Measurements from ENCODE around the gene SFMBT2.
"Not testable (repeated sequence)": the region's sequence is repeated elsewhere in the genome, so short reads cannot be mapped to it uniquely, and the experiment has no call there.

Gene SFMBT2

DNA sequence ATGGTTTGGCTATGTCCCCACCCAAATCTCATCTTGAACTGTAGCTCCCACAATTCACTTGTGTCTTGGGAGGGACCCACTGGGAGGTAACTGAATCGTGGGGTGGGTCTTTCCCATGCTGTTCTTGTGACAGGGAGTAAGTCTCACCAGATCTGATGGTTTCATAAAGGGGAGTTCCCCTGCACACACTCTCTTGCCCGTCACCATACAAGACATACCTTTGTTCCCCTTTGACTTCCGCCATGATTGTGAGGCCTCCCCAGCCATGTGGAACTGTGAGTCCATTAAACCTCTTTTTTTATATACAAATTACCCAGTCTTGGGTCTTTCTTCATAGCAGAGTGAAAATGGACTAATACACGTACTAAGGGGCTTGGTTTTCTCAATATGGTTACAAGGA, 106.7 kb downstream of the SFMBT2 start:
- H3K4me3 ChIP-seq (ENCODE audit: low read depth, low read length) = no peak overlapping the region
- ChIA-PET CTCF (no interaction called here), POLR2A (no interaction called here)
- no peak for DNase-seq (ENCODE audit: low read depth, low spot score)
- TF ChIP-seq, protein P1, sequence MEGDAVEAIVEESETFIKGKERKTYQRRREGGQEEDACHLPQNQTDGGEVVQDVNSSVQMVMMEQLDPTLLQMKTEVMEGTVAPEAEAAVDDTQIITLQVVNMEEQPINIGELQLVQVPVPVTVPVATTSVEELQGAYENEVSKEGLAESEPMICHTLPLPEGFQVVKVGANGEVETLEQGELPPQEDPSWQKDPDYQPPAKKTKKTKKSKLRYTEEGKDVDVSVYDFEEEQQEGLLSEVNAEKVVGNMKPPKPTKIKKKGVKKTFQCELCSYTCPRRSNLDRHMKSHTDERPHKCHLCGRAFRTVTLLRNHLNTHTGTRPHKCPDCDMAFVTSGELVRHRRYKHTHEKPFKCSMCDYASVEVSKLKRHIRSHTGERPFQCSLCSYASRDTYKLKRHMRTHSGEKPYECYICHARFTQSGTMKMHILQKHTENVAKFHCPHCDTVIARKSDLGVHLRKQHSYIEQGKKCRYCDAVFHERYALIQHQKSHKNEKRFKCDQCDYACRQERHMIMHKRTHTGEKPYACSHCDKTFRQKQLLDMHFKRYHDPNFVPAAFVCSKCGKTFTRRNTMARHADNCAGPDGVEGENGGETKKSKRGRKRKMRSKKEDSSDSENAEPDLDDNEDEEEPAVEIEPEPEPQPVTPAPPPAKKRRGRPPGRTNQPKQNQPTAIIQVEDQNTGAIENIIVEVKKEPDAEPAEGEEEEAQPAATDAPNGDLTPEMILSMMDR (IDR thresholded peaks at IDR 0.05; ENCODE audit: insufficient read depth, low read length, missing control alignments) = no peak

DNA sequence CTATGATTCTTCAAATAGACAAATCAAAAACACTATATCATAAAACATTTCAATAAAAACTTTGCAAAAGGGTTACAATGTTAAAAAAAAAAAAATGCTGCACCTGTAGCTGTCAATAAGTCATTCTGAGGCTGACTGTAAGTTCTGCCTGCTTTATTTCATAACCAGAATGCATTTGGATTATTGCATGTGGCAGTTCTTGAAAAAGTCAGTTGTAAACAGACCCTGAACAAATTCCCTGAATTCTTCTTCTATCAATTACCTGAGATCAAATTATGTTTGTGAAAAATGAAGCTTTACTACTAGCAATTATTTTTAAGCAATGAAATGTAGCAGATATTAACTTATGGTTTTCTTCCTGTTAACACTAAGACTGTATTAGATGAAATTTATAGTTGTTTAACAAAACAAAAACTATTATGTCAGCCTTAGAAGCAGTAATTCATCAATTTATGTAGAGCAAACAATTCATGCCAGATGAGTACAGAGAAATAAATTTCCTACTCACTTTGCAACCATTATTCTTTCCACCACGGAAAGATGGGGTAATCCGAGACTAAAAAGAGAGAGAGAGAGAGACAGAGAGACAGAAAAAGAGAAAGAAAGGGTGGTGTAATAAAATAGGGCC, 107.8 kb downstream of the SFMBT2 start:
- TF ChIP-seq, protein P1 (IDR thresholded peaks at IDR 0.05; ENCODE audit: insufficient read depth, low read length, missing control alignments) = no peak
- POLR2A ChIA-PET = no interaction called here
- CTCF ChIA-PET = no interaction called here
- no peak for DNase-seq (ENCODE audit: low read depth, low spot score)
- H3K4me3 ChIP-seq (ENCODE audit: low read depth, low read length) = no peak overlapping the region

DNA sequence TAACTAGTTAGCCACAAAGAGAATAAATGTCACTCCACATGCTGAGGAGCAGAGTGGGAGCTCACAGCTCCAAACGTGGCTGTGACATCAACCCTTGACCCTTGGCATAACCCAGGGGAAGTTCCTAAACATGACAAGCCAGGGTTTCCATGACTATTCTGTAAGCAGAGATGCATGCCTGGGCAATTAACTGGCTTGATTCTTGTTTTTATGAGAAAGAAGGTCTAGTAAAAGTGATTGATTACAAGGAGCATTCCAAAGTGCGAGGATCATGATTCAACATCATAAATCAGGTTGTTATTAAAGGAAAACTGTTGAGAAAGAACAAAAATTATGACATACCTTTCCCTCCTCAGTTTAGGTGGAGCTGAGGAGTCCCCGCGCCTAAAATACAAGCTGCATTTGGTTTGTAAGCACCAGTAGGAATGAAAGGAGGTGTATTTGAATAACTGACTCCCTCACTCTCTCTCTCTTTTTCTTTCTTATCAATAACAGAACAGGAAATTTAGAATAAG, 108.4 kb downstream of the SFMBT2 start:
- CTCF ChIA-PET = no interaction called here
- POLR2A ChIA-PET = no interaction called here
- TF ChIP-seq, protein P1 (IDR thresholded peaks at IDR 0.05; ENCODE audit: insufficient read depth, low read length, missing control alignments) = no peak
- no peak overlapping the region for H3K4me3 ChIP-seq (ENCODE audit: low read depth, low read length)
- no peak for DNase-seq (ENCODE audit: low read depth, low spot score)

DNA sequence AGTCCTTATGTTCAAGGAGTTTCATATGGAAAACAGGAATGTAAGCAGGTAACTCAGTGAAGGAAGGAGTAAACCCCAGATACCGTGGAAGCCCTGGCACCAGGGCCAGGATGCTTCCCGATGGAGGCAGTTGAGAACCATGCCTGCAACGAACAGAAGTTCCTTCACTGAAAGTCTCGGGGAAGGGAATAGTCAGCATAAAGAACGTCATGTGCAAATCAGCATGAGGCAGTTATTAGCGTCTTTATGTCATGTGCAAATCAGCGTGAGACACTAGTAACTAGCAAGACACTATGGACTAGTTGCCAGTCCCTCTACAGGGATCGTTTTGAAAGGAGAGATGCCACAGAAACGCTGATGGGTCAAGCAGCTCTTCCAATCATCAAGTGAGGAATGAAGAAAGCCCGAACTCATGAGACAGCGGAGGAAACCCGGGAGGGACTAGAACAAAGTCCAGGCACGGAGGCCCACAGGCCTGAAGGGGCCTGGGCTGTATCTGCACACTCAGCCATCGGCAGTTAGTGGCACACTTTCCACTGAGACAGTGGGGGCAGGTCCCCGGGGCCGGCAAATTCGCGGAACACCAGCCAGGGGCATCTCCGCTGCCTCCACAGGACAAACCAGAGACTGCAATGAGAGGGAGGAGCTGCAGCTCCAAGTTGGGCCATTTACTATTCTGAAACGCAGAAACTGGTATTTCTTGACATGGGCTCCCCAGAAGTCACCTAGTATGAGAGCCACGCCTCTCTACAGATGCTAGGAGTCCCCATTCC, 109.6 kb downstream of the SFMBT2 start:
- POLR2A ChIA-PET = no interaction called here
- CTCF ChIA-PET = no interaction called here
- H3K4me3 ChIP-seq (ENCODE audit: low read depth, low read length) = no peak overlapping the region
- TF ChIP-seq, protein P1 (IDR thresholded peaks at IDR 0.05; ENCODE audit: insufficient read depth, low read length, missing control alignments) = no peak
- DNase-seq (ENCODE audit: low read depth, low spot score) = no peak

DNA sequence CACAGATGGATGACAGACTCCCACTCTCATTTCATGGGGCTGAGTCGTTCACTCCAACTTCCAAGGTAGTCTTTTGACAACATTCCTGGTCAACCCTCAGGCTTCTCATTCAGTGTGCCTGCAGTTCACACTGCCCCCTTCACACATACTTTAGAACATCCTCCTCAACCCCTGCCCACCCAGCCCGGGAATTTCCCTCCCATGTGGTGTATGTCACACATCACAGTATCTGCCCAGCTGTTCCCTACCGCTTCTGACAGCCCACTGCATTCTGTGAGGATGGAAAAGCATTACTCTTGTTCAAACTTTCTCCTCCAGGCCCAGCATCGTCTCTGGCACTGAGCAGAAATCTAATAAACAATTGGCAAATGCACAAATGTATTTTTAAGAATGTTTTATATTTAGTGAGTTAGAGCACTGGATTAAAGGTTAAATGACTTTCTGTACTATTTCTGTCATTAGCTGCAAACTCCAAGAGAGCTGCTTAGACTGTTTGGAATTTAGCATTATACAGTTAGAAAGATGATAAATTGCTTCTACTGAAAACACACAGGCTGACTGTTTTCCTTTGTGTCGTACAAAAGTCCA, 110.4 kb downstream of the SFMBT2 start:
- no peak overlapping the region for H3K4me3 ChIP-seq (ENCODE audit: low read depth, low read length)
- CTCF ChIA-PET = no interaction called here
- POLR2A ChIA-PET = no interaction called here
- TF ChIP-seq, protein P1 (IDR thresholded peaks at IDR 0.05; ENCODE audit: insufficient read depth, low read length, missing control alignments) = no peak
- DNase-seq (ENCODE audit: low read depth, low spot score) = no peak

DNA sequence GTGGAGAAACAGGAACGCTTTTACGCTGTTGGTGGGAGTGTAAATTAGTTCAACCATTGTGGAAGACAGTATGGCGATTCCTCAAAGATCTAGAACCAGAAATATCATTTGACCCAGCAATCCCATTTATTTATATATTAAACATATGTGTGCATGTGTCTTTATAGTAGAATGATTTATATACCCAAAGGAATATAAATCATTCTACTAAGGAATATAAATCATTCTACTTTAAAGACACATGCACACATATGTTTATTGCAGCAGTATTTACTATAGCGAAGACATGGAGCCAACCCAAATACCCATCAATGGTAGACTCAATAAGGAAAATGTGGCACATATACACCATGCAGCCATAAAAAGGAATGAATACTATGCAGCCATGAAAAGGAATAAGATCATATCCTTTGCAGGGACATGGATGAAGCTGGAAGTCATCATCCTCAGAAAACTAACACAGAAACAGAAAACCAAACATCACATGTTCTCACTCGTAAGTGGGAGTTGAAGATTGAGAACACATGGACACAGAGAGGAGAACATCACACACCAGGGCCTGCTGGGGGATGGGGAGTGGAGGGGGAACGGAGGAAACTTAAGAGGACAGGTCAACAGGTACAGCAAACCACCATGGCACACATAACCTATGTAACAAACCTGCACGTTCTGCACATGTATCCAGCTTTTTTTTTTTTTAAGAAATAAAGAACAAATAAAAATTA, 111.1 kb downstream of the SFMBT2 start:
- POLR2A ChIA-PET; H3K4me3 ChIP-seq (ENCODE audit: low read depth, low read length); CTCF ChIA-PET; DNase-seq (ENCODE audit: low read depth, low spot score): not testable (repeated sequence)
